Epidermal melanocyte (primary cell): ENCODE results near the gene PFKP.

ENCODE experiments used
- DNase-seq: peaks from one replicate; pipeline ENCODE4 v3.0.0; 2011; ENCODE audit warnings: low spot score; ENCODE audit not compliant: insufficient read length

The PFKP gene

DNA sequence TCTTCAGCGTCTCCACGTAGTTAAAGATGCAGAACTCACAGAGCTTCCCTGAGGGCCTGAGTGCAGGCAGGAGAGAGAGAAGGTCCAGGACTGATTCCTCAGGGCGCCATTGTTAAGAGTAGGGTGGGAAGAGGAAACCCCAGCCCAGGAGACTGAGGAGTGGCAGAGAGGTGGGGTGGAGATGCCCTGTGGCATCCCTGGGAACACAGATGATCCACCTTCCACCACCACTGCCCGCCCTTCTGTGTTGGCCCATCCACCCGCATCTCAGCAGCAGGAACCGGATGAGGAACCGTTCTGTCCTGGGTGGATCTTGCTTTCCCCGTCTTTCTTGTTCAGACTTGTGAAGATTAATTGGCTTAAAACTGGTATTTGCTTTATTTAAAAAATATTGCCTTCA is 48.3 kb downstream of the PFKP start:
- no peak for DNase-seq

DNA sequence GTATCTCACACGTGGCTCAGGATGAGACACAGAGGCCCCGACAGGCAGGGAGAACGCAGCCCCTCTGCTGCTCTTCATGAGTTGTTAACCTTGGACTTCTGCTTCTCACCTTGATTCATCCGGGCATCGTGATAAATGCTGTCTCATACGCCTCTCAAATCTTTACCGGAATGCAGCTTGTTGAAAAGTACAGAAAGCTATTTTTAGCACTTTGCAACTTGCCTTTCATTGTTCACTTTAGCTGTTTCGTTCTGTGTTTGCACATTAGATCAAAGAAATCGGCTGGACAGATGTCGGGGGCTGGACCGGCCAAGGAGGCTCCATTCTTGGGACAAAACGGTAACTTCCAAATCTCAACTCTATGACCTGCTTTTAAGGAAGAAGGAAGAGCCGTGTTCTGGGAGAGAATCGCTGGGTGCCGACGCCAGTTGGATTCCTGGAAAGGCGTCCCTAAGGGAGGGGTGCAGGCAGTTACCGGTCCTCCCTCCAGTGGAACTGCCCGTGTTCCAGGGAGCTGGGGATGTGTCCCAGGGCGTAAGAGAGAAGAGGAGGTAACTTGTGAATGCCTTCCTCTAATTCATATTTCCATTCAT is 49.3 kb downstream of the PFKP start:
- no peak for DNase-seq

DNA sequence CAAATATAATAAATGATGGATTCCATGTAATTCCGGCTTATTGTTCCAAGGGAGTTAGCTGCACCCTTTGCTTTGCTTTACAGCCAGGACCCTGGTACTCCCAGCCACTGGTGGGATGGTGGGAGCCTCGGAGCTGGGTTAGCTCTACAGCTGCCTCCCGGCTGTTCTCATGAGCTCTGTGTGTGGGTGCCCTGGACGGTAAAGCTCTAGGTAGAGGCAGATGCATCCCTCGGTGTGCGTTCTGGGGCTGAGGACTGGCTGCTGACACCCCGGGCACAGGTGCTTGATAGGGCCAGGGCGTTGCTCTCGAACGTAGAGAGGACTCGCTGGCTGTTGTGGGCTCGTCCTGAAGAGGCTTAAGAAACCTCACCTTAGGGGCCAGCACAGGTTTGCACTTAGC is 50.1 kb downstream of the PFKP start:
- DNase-seq = no peak

DNA sequence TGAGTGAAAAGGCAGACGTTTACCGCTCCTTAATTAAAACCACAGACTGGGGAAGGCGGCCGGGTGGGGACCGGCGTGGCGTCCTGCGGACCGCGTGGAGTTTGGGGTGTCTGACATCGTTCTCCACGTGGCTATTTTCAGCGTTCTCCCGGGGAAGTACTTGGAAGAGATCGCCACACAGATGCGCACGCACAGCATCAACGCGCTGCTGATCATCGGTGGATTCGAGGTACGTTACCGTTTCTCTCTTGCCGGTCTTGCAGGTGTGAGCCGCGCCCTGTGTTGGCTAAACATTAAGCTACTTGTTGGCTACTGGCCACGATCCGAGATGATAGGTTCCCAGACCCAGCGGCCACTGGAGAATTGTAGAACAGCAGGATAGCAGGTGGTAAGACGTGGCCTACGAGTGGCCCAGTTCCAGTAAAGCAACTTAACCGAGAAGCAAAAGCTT is 51.3 kb downstream of the PFKP start:
- DNase-seq = no peak

DNA sequence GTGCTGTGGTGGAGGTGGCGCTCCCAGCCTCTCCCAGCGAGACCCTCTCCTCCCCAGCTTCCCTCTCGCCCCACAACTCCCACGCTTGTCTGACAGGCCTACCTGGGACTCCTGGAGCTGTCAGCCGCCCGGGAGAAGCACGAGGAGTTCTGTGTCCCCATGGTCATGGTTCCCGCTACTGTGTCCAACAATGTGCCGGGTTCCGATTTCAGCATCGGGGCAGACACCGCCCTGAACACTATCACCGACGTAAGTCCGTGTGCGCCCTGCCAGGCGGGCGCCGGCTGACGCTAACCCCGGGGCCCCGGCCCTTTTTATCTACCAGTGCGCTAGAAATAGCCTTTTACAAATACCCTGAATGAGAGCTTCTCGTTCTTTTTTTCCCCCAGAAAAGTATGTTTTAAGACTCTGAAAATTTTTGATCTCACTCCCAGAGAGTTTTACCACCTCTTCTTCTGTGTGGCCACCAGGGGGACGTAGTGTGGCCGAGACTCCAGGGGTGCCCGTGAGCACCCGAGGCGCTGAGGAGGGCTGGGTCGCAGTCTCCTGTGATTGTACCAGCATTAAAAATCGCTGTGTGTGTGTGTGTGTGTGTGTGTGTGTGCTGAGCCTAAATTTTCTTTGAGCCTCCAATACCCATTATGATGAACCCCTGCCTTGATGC is 52.6 kb downstream of the PFKP start:
- no peak for DNase-seq

DNA sequence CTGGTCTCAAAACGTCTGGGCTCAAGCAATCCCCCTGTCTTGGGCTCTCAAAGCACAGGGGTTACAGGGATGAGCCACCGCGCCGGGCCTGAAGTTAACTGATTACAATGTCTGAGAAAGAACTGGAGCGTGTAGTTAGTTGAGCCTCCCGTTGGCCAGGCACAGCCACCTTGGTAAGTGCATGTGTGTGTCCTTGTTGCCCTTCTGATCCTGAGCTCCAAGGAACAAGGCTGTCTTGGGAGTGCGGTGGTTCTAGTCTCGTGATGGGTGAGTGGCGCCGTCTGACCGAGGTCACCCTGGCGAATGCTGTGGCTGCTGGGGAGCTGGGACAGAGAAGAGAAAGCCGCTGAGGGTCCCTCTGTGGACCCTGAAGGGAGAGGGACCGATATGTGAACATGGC is 54.7 kb downstream of the PFKP start:
- no peak for DNase-seq

DNA sequence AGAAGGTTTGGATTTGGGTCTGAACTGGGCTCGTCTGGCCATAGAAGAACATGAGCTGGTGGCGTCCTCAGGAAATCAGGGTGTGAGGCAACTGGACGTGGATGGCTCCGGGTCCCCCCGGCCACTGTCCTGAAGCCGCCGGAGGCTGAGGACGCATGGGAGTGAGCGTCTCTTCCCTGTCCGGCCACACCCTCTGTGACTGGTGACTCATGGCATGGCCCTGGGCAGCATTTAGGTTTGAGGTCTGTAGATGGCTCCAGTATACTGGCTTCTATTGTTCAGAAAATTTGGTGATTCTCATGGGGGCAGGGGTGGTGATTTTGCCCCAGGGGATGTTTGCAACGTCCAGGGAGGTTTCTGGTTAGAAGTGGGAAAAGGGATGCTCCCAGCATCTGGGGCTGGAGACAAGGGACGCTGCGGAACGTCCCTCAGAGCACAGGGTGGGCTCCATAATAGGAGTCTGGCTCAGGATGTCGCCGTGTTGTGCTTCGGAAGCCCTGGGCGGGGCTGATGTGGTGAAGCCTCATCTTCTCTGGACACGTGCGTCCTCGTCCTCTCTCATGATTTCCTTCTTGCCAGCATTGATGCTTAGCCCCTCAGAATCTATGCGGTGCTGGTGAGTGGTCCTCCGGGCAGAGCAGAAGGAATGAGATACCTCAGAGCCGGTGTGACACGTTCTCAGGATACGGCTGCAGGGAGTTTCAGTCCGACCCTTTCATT is 55.3 kb downstream of the PFKP start:
- no peak for DNase-seq

DNA sequence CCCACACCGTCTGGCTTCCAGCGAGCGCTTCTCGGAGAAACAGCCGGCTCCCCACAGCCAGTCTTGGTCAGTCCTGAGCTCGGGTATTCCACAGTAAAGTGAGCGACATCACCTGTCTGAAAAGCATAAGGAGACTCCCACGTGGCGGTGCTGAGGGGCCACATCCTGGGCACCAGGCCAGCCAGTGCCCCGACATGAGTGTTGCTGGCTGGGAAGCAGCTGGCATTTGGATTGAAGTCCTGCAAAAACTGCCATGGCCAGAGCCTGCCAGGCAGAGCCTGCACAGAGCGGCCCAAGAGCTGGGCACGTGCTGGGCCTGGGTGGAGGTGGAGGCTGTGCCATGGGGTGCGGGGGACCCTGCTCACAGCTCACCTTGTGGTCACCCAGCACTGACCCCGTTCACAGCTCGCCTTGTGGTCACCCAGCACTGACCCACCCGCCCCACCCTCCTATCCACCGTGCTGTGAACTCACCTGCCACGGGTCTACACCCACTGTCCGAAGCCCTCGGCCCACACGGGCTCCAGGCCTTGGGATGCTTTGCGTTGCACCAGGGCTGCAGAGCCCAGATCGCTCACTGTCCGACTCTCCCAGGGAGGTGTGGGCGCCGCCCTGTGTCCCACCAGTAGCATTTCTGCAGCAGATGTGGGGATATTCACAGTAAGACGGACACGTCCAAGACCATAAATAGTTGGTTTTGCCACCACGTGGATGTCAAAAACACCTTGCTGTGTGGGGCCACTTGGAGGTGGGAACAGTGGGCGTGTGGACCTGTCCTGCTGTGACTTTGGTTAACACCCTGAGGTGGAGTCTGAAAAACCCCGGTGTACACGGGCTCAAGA is 56.4 kb downstream of the PFKP start:
- no peak for DNase-seq

DNA sequence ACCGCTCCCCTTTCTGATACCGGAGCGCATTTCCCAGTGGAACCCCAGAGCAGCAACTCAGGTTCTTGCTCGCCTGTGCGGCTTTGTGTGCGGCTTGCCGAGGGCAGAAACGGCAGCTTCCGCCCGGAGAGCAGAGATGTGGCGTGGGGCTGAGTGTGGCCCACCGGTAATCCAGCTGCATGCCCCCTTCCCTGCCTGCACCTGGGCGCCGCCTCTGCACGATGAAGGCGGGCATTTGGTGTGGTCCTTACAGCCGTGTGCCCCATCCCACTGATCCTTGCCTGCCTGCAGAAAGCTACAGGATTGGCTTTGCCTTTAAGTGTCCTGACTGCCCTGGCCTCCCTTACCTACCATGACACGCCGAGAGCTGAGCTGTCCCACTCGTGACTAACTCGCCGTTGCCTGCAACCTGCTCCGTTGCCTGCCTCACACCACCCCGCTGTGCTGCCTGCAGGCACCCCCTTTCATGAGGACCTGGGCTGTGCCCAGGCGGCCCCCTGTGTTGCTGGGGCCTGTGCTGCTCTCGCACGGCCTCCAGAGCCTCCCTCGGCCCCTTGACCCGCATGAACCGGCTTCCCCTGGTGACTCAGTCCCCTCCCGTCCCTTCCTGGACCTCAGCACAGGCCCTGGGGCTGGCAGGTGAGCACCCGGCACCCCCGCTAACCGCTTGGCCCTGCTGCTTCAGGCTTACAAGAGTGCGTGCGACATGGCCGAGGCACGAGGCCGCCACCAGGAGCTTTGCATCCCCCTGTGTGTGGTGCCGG is 57.2 kb downstream of the PFKP start:
- no peak for DNase-seq

DNA sequence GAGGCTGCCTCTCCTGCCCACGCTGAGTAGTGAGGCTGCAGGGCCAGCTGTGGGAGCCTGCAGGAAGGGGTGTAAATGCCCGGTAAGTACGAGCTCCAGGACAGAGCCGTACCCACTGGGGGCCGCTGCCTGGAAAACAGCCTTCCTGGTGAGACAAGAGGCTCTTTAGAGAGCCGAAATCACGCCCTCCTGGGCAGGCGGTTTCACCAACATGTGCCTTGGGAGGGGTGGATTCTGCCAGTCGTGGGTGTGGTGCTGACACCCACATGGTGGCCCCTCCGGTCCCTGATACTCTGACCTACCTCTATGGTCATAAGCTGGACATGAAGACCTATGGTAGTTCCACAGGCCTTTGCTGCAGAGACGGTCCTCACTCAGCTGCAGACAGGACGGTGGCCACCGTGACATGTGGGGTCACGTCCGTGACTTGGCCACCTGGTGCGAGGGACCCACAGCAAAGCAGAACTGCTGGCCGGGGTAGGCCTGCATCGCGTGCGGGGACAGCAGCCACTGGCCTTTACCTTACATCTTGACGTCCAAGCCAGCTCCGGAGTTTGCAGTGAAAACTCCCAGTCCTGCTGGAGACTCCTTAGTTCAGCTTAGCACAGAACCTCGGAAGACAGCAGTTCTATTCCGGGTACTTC is 58.3 kb downstream of the PFKP start:
- DNase-seq = no peak

DNA sequence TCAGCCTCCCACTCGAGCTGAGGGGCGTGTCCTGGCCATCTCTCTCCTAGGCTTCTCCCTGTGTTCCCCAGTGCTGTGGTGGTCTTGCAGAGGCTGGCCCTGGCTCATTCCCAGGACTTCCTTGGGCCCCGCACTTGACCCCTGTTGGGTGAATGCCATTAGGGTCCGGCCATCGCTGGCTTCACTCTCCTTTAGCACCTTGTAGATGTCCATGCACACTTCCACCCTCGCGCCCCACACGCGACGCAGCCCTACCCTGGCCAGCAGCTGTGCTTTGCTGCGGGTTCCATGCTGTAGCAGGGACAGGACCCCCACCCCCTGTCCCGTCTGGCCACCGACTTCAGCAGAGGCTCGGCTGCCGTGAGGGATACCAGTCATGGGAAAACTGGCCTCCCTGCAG is 58.9 kb downstream of the PFKP start:
- no peak for DNase-seq

DNA sequence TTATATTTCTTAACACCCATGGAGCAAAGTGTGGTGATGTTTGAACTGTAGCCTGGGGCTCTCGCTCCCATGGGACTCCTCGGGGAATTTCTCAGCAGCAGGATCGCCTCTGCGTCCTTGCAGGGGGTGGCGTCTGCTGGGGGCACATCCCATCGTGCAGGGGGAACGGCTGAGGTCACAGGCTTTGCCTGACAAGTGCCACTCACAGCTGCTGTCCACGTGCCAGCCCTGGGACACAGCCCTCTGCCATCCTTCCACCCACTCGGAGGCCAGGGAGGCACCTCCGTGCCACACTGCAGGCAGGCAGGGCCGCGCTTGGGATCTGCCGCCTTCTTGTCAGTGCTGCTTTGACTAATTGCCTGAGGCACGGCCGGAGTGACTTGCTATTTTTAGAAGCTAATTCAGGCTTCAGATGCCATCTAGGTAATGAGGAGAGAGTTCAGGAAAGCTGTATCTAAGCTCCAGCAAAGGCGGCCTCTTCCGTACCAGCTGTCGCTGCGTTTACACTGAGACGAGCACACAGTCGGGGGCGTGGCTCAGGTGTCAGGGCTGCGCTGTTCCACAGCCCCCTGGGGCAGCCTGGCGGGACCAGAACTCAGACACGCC is 59.5 kb downstream of the PFKP start:
- no peak for DNase-seq

DNA sequence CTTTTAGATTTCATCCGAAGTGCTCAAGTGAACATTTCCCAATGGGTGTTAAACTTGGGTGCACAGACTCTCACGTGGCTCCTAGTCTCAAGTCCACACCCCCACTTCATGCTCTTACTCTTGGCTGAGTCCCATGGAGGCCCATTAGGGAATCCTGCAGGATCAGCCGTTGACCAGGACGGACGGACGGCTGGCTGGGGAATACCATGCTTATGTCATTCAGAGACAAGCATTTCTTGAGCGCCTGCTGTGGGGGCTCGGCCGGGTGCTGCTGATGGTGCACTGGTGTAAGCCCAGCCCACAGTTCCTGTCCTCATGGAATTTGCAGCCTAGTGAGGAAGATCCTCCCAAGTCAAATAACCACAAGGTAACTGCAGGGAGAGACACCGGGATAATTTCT is 60.6 kb downstream of the PFKP start:
- DNase-seq = no peak

DNA sequence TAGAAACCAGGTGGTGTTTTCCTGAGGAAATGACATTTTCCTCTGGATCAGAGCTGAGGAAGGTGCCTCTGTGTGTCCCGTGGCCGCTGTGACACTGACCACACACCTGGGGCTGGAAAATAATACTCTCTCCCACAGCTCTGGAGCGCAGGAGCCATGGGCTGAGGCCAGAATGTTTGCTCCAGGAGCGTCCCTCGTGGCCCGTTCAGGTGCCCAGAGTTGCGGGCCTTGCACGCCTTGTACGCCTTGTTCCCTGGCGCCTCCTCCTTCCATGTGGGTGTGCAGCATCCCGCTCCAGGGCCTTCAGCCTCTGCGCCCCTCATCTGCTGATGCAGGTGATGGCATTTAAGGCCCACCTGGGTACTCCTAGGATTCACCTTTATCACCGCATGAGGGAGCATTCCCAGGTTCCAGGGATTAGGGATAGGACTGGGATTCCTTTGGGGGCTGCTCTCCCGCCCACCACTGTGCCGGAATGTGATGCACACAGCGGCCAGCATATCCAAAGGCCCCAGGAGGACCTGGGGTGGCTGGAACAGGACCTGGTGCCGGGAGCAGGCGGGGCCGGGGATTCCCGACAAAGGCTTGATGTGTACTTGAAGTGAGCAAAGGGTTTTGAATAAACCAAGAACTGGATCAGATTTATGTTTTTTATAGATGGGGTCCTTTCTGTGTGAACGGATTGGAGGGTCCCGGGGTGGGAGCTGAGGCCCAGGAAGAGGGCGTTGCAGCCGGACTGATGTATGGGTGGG is 61.2 kb downstream of the PFKP start:
- no peak for DNase-seq

DNA sequence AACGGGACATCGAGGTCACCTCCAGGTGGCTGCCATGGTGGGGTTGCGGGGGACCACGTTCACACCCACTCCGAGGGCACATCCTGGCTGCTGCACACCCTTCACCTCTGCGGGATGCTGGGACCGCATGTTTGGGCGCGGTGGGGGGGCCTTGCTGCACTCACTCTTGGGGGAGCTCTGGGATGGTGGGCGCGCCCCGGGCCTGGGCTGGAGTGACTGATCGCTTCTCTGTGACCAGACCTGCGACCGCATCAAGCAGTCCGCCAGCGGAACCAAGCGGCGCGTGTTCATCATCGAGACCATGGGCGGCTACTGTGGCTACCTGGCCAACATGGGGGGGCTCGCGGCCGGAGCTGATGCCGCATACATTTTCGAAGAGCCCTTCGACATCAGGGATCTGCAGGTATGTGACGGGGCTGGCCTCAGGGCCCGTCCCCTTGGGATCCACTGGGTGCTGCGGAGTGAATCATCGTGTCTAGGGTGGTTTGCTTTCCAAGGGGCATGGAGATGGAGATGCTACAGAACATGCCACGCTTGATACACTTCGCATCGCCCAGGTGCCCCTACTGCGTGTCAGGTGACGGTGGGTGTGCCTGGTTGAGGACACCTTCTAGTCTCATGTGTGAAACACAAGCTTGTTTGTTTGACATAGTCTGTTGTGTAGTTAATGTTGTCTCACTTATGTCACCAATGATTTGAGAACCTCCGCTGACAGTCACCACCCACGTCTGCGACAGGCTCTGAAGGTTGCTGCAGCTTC is 62.4 kb downstream of the PFKP start:
- no peak for DNase-seq

DNA sequence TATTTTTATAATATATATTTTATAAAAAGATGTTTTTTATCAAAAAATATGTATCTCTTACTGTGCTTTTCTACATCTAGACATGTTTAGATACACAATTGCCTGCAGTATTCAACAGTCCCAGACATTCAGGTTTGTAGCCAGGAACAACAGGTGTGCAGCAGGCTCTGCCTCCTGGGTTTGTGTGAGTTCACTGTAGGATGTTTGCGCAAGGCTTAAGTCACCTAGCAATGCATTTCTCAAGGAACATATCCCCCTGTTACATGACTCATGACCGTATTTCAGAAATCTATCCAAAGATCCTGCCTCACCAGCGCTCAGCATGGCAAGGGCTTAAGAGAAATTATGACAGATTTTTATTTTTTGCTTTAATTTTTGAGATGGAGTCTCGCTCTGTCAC is 63.8 kb downstream of the PFKP start:
- DNase-seq = no peak

DNA sequence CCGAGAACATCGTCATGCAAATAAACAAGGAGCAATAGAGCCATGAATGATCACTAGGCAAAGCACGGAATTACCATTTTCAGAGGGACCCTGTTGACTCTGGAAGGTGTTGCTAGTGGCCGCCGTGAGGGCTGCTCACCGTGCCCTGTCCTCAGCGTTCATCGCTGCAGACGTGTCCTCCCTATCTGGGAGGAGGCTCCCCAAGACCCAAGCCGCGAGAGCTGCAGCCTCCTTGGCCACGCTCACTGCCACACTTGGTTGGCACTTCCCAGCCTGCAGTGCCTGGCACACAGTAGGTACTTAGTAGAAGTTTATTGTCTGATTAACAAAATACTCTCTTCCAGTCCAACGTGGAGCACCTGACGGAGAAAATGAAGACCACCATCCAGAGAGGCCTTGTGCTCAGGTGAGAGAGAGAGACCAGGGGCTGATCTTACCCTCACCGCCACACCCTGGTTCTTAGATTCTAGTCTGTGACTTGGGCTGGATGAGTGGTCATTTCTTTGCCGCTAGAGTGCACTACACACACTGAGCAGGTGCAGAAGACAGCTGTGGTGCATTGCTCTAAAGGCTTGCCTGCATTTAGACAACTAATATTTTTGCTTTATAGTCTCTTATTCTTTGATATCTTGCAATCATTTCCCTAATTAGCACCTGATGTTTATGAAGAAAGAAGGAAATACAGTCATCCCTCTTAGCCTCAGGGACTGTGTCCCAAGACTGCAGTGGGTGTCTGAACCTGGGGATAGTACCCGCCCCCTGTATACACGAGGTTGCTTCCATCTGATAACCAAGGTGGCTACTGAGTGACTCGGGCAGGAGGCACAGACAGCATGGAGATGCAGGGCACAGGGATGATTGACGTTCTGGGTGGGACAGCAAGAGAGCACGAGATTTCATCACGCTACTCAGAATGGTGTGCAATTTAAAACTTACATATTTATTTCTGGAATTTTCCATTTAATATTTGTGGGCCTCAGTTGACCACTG is 65.0 kb downstream of the PFKP start:
- DNase-seq = no peak

DNA sequence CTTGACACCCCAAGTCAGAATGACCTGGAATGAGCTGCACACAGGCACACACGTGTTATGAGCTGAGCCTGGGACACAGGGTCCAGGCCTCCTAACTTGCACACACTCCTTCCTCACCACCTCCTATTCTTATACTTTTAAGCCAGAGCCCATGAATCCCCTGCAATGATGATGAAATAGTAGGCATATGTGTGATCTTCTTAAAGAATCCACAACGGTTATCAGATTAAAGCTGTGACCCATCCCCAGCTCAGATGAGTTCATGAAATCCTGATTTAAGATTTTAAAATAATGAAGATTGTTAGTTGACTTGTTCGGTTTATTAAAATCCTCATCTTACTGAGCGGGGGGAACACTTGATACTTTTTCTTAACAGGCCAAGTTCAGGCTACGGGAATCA is 66.6 kb downstream of the PFKP start:
- no peak for DNase-seq
